WTC11 (cell line): ENCODE measurements around the gene CPNE9.

Source experiments
- CREM ChIP-seq: sonication (generic); formaldehyde crosslinking; IDR thresholded peaks from 2 replicates; pipeline ENCODE4 v1.8.1; 2022; ENCODE audit warnings: mild to moderate bottlenecking, missing genetic modification reagents, moderate library complexity
- JUN ChIP-seq: sonication (generic); formaldehyde crosslinking; IDR thresholded peaks from 2 replicates; pipeline ENCODE4 v1.8.0; 2023; ENCODE audit warnings: mild to moderate bottlenecking, missing genetic modification reagents
- NR2C2 ChIP-seq: sonication (generic); formaldehyde crosslinking; IDR thresholded peaks from 2 replicates; pipeline ENCODE4 v1.8.0; 2022; ENCODE audit warnings: mild to moderate bottlenecking, missing genetic modification reagents
- SMAD4 ChIP-seq: sonication (generic); formaldehyde crosslinking; IDR thresholded peaks from 2 replicates; pipeline ENCODE4 v1.8.0; 2022; ENCODE audit warnings: mild to moderate bottlenecking, missing genetic modification reagents
- ZBTB21 ChIP-seq: sonication (generic); formaldehyde crosslinking; IDR thresholded peaks from 2 replicates; pipeline ENCODE4 v1.8.1; 2023; ENCODE audit warnings: mild to moderate bottlenecking, missing genetic modification reagents, borderline replicate concordance
- ZNF263 ChIP-seq: sonication (generic); formaldehyde crosslinking; IDR thresholded peaks from 2 replicates; pipeline ENCODE4 v1.8.1; 2022; ENCODE audit warnings: low read depth, mild to moderate bottlenecking, moderate library complexity, missing genetic modification reagents
- TF ChIP-seq, protein P1 (sequence below): fragments of 200-600 bp; IDR thresholded peaks from 2 replicates; pipeline ENCODE4 v1.8.0; 2022; ENCODE audit warnings: antibody characterized with exemption
- TF ChIP-seq, protein P2 (sequence below): sonication (generic); formaldehyde crosslinking; IDR thresholded peaks from 2 replicates; pipeline ENCODE4 v1.8.1; 2023; ENCODE audit warnings: mild to moderate bottlenecking, missing genetic modification reagents, moderate library complexity
- TF ChIP-seq, protein P3 (sequence below): fragments of 250-450 bp; sonication (Bioruptor Pico); IDR thresholded peaks from 2 replicates; pipeline ENCODE4 v2.1.2; 2022; ENCODE audit warnings: mild to moderate bottlenecking, moderate library complexity
- TF ChIP-seq, protein P4 (sequence below): sonication (generic); formaldehyde crosslinking; IDR thresholded peaks from 2 replicates; pipeline ENCODE4 v1.8.1; 2023; ENCODE audit warnings: mild to moderate bottlenecking, missing genetic modification reagents, moderate library complexity
- TF ChIP-seq, protein P5 (sequence below): sonication (generic); formaldehyde crosslinking; conservative IDR thresholded peaks from 2 replicates; pipeline ENCODE4 v1.8.1; 2022; ENCODE audit warnings: mild to moderate bottlenecking, missing genetic modification reagents
- TF ChIP-seq, protein P6 (sequence below): sonication (generic); formaldehyde crosslinking; IDR thresholded peaks from 2 replicates; pipeline ENCODE4 v1.8.0; 2023; ENCODE audit warnings: mild to moderate bottlenecking, missing genetic modification reagents

DNA sequence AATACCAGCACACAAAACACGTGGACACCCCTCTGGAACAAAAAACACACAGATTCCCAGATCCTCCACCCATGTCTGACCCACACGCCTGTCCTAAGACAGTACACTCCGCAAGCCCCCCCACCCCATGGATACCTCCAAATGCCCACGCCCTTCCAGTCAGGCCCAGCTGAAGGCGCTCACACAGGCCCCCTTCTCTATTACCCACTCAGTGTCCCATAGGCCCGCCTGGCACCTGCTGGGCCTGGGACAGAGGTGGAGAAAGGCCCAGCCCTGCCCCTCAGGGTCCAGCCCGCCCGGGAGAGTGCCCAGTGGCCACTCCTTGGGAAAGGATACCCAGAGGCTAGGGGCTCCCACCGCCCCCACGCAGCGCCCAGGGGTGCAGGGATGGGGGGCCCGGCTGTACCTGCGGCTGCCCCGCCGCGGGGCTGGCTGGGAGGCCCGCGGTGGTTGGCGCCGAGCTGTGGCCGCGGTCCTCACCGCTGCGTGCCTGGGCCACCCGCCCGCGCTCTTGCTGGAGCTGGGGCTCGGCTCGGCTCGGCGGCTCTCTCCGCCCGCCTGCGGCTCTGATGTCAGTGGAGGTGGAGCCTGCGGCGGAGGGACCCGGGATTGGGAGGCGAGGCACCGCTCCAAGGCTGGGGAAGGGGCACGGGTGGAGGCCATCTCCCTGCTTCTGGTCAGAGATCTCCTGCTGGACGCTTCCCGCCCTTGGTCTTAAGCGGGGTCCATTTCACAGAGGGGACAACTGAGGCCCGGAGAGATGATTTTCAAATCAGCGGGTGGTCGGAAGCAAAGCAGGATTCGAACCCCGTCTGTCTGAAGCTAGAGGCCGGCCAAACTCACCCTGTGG lies 66.0 kb downstream of the CPNE9 start, which contains the start of gene CAMK1:
- TF ChIP-seq, protein P1, sequence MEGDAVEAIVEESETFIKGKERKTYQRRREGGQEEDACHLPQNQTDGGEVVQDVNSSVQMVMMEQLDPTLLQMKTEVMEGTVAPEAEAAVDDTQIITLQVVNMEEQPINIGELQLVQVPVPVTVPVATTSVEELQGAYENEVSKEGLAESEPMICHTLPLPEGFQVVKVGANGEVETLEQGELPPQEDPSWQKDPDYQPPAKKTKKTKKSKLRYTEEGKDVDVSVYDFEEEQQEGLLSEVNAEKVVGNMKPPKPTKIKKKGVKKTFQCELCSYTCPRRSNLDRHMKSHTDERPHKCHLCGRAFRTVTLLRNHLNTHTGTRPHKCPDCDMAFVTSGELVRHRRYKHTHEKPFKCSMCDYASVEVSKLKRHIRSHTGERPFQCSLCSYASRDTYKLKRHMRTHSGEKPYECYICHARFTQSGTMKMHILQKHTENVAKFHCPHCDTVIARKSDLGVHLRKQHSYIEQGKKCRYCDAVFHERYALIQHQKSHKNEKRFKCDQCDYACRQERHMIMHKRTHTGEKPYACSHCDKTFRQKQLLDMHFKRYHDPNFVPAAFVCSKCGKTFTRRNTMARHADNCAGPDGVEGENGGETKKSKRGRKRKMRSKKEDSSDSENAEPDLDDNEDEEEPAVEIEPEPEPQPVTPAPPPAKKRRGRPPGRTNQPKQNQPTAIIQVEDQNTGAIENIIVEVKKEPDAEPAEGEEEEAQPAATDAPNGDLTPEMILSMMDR, result no peak
- TF ChIP-seq JUN (CRISPR knock-in tag), result no peak
- TF ChIP-seq, protein P2, sequence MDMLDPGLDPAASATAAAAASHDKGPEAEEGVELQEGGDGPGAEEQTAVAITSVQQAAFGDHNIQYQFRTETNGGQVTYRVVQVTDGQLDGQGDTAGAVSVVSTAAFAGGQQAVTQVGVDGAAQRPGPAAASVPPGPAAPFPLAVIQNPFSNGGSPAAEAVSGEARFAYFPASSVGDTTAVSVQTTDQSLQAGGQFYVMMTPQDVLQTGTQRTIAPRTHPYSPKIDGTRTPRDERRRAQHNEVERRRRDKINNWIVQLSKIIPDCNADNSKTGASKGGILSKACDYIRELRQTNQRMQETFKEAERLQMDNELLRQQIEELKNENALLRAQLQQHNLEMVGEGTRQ (CRISPR knock-in tag), result no peak
- no peak for TF ChIP-seq ZBTB21 (CRISPR knock-in tag)
- no peak for TF ChIP-seq CREM (CRISPR knock-in tag)
- TF ChIP-seq NR2C2 (CRISPR knock-in tag), result no peak
- TF ChIP-seq, protein P3, sequence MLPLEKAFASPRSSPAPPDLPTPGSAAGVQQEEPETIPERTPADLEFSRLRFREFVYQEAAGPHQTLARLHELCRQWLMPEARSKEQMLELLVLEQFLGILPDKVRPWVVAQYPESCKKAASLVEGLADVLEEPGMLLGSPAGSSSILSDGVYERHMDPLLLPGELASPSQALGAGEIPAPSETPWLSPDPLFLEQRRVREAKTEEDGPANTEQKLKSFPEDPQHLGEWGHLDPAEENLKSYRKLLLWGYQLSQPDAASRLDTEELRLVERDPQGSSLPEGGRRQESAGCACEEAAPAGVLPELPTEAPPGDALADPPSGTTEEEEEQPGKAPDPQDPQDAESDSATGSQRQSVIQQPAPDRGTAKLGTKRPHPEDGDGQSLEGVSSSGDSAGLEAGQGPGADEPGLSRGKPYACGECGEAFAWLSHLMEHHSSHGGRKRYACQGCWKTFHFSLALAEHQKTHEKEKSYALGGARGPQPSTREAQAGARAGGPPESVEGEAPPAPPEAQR (CRISPR knock-in tag), result no peak
- no peak for TF ChIP-seq SMAD4 (CRISPR knock-in tag)
- no peak for TF ChIP-seq ZNF263
- TF ChIP-seq, protein P4, sequence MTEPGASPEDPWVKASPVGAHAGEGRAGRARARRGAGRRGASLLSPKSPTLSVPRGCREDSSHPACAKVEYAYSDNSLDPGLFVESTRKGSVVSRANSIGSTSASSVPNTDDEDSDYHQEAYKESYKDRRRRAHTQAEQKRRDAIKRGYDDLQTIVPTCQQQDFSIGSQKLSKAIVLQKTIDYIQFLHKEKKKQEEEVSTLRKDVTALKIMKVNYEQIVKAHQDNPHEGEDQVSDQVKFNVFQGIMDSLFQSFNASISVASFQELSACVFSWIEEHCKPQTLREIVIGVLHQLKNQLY, result no peak
- TF ChIP-seq, protein P5, sequence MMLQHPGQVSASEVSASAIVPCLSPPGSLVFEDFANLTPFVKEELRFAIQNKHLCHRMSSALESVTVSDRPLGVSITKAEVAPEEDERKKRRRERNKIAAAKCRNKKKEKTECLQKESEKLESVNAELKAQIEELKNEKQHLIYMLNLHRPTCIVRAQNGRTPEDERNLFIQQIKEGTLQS (CRISPR knock-in tag), result no peak
- TF ChIP-seq, protein P6, sequence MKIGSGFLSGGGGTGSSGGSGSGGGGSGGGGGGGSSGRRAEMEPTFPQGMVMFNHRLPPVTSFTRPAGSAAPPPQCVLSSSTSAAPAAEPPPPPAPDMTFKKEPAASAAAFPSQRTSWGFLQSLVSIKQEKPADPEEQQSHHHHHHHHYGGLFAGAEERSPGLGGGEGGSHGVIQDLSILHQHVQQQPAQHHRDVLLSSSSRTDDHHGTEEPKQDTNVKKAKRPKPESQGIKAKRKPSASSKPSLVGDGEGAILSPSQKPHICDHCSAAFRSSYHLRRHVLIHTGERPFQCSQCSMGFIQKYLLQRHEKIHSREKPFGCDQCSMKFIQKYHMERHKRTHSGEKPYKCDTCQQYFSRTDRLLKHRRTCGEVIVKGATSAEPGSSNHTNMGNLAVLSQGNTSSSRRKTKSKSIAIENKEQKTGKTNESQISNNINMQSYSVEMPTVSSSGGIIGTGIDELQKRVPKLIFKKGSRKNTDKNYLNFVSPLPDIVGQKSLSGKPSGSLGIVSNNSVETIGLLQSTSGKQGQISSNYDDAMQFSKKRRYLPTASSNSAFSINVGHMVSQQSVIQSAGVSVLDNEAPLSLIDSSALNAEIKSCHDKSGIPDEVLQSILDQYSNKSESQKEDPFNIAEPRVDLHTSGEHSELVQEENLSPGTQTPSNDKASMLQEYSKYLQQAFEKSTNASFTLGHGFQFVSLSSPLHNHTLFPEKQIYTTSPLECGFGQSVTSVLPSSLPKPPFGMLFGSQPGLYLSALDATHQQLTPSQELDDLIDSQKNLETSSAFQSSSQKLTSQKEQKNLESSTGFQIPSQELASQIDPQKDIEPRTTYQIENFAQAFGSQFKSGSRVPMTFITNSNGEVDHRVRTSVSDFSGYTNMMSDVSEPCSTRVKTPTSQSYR (CRISPR knock-in tag), result no peak
